RWPE2 (cell line): Measurements from ENCODE around the gene FARSB.

ENCODE experiments used
- ATAC-seq: fragments of 200-7000 bp; cut with Tn5 transposase; 3 replicates; pipeline ENCODE4 v1.9.1; 2021; ENCODE audit warnings: low read depth
- DNase-seq: peaks from one replicate; pipeline ENCODE4 v3.0.0-alpha.2; 2020; ENCODE audit warnings: low spot score
- H3K27ac ChIP-seq: fragments of 450-650 bp; 2 replicates; pipeline ENCODE4 v1.5.1; 2017; ENCODE audit warnings: mild to moderate bottlenecking; ENCODE audit not compliant: poor library complexity, severe bottlenecking
- H3K27me3 ChIP-seq: fragments of 250-450 bp; sonication (Bioruptor Pico); 2 replicates; pipeline ENCODE4 v1.5.1; 2021; ENCODE audit warnings: mild to moderate bottlenecking, moderate library complexity; ENCODE audit not compliant: insufficient read depth, poor library complexity, severe bottlenecking
- H3K36me3 ChIP-seq: fragments of 250-450 bp; sonication (Bioruptor Pico); 2 replicates; pipeline ENCODE4 v1.5.1; 2020; ENCODE audit warnings: low read depth, mild to moderate bottlenecking, moderate library complexity
- H3K4me1 ChIP-seq: fragments of 250-450 bp; sonication (Bioruptor Pico); 2 replicates; pipeline ENCODE4 v1.5.1; 2021; ENCODE audit warnings: mild to moderate bottlenecking, moderate library complexity; ENCODE audit not compliant: insufficient read depth, poor library complexity, severe bottlenecking
- H3K4me3 ChIP-seq: fragments of 250-450 bp; sonication (Bioruptor Pico); 2 replicates; pipeline ENCODE4 v1.5.1; 2021; ENCODE audit warnings: mild to moderate bottlenecking, moderate library complexity; ENCODE audit not compliant: severe bottlenecking
- H3K9me3 ChIP-seq: fragments of 250-450 bp; sonication (Bioruptor Pico); 2 replicates; pipeline ENCODE4 v1.5.1; 2021; ENCODE audit warnings: mild to moderate bottlenecking, moderate library complexity; ENCODE audit not compliant: severe bottlenecking
- CTCF ChIP-seq: fragments of 450-650 bp; IDR thresholded peaks from one replicate; pipeline ENCODE4 v1.5.1; 2017; ENCODE audit warnings: mild to moderate bottlenecking, moderate library complexity; ENCODE audit not compliant: poor library complexity, severe bottlenecking

FARSB gene

GRCh38 chr2:222572264-222572721, 83.6 kb downstream of the FARSB start:
- ATAC-seq (0 out of 3 replicates have a peak, but pooled peaks have one; percentile 17), DNase-seq (no peak)
- Histone ChIP-seq H3K36me3 (peaks cover 45% of the 10 kb centered on the region), H3K27ac (no peak overlapping the region), H3K4me1 (no peaks in the 10 kb centered on the region), H3K4me3 (no peak overlapping the region), H3K27me3 (no peaks in the 10 kb centered on the region), H3K9me3 (no peaks in the 10 kb centered on the region)
- TF ChIP-seq CTCF, result no peak

GRCh38 chr2:222569826-222570225, 86.1 kb downstream of the FARSB start:
- H3K27me3 ChIP-seq, result no peaks in the 10 kb centered on the region
- H3K4me1 ChIP-seq, result no peaks in the 10 kb centered on the region
- ATAC-seq (no peak), DNase-seq (no peak)
- no peaks in the 10 kb centered on the region for H3K9me3 ChIP-seq
- H3K4me3 ChIP-seq, result no peak overlapping the region
- H3K36me3 ChIP-seq, result peaks cover 42% of the 10 kb centered on the region
- no peak for TF ChIP-seq CTCF
- H3K27ac ChIP-seq, result no peak overlapping the region

- TF ChIP-seq CTCF, result no peak
- no peak overlapping the region for H3K4me3 ChIP-seq
- H3K27ac ChIP-seq, result no peak overlapping the region
- H3K4me1 ChIP-seq, result no peaks in the 10 kb centered on the region
- no peak for ATAC-seq
- no peaks in the 10 kb centered on the region for H3K9me3 ChIP-seq
- H3K27me3 ChIP-seq, result no peaks in the 10 kb centered on the region
- H3K36me3 ChIP-seq, result peaks cover 37% of the 10 kb centered on the region
- DNase-seq, result no peak
Measured at GRCh38 chr2:222568865-222569264, 87.0 kb downstream of the FARSB start.

GRCh38 chr2:222566229-222566628, 89.7 kb downstream of the FARSB start:
- Histone ChIP-seq H3K27me3 (no peaks in the 10 kb centered on the region), H3K4me3 (no peak overlapping the region), H3K36me3 (peaks cover 25% of the 10 kb centered on the region), H3K4me1 (no peaks in the 10 kb centered on the region), H3K27ac (no peak overlapping the region), H3K9me3 (no peaks in the 10 kb centered on the region)
- ATAC-seq (no peak), DNase-seq (no peak)
- no peak for TF ChIP-seq CTCF

GRCh38 chr2:222563936-222564335, 92.0 kb downstream of the FARSB start:
- ATAC-seq, result no peak

More at GRCh38 chr2:222563936-222564335, 92.0 kb downstream of the FARSB start:
- no peak for DNase-seq
- Histone ChIP-seq H3K27me3 (no peaks in the 10 kb centered on the region), H3K27ac (no peak overlapping the region), H3K4me3 (no peak overlapping the region), H3K9me3 (no peaks in the 10 kb centered on the region), H3K36me3 (peaks cover 16% of the 10 kb centered on the region), H3K4me1 (no peaks in the 10 kb centered on the region)
- no peak for TF ChIP-seq CTCF
